Measurements from ENCODE around the gene VPS13D. TPM values are rescaled to one million over a fixed set of nuclear protein-coding genes. Genes with fewer than 3 reads are reported as not detected.

Gene VPS13D
- total and polyA plus RNA-seq, 2 experiments from 2014 or later: 9.7 to 35.7 TPM

GRCh38 chr1:12549460-12550349 lies 319.9 kb downstream of the VPS13D start:
- no peaks in the 10 kb centered on the region for H3K9me3 ChIP-seq (ENCODE audit: low read depth)
- DNase-seq (ENCODE audit: low read depth in 1 of 2, low spot score in 1 of 2): peak in 1 of 2 donors; percentile 80
- no peak overlapping the region for H3K27ac ChIP-seq
- no peaks in the 10 kb centered on the region for H3K36me3 ChIP-seq
- H3K4me3 ChIP-seq: no peak overlapping the region
- no peaks in the 10 kb centered on the region for H3K27me3 ChIP-seq
- TF ChIP-seq CTCF (IDR thresholded peaks at IDR 0.05; ENCODE audit: low read depth, low read length): no peak
- peaks cover 11% of the 10 kb centered on the region for H3K4me1 ChIP-seq (ENCODE audit: low read depth)

GRCh38 chr1:12551584-12551983 lies 321.8 kb downstream of the VPS13D start:
- DNase-seq (ENCODE audit: low read depth in 1 of 2, low spot score in 1 of 2): no peak
- no peak for TF ChIP-seq CTCF (IDR thresholded peaks at IDR 0.05; ENCODE audit: low read depth, low read length)
- Histone ChIP-seq H3K4me1 (ENCODE audit: low read depth) (peaks cover 11% of the 10 kb centered on the region), H3K9me3 (ENCODE audit: low read depth) (no peaks in the 10 kb centered on the region), H3K27me3 (no peaks in the 10 kb centered on the region), H3K4me3 (no peak overlapping the region), H3K36me3 (no peaks in the 10 kb centered on the region), H3K27ac (no peak overlapping the region)

- no peak for DNase-seq (ENCODE audit: low read depth in 1 of 2, low spot score in 1 of 2)
- TF ChIP-seq CTCF (IDR thresholded peaks at IDR 0.05; ENCODE audit: low read depth, low read length): no peak
- Histone ChIP-seq H3K27ac (peak overlapping the region; percentile 59), H3K4me3 (no peak overlapping the region), H3K4me1 (ENCODE audit: low read depth) (peaks cover 11% of the 10 kb centered on the region), H3K36me3 (no peaks in the 10 kb centered on the region), H3K9me3 (ENCODE audit: low read depth) (no peaks in the 10 kb centered on the region), H3K27me3 (no peaks in the 10 kb centered on the region)
Observed at GRCh38 chr1:12552111-12552888, 322.5 kb downstream of the VPS13D start.

- Histone ChIP-seq H3K4me1 (ENCODE audit: low read depth) (peaks cover 11% of the 10 kb centered on the region), H3K36me3 (no peaks in the 10 kb centered on the region), H3K4me3 (no peak overlapping the region), H3K9me3 (ENCODE audit: low read depth) (no peaks in the 10 kb centered on the region), H3K27ac (peak overlapping the region; percentile 59), H3K27me3 (no peaks in the 10 kb centered on the region)
- DNase-seq (ENCODE audit: low read depth in 1 of 2, low spot score in 1 of 2): peak in 1 of 2 donors; percentile 77
- TF ChIP-seq CTCF (IDR thresholded peaks at IDR 0.05; ENCODE audit: low read depth, low read length): no peak
Observed at GRCh38 chr1:12552951-12553921, 323.4 kb downstream of the VPS13D start.

GRCh38 chr1:12553963-12554362 lies 324.1 kb downstream of the VPS13D start:
- Histone ChIP-seq H3K27ac (no peak overlapping the region), H3K4me3 (no peak overlapping the region), H3K9me3 (ENCODE audit: low read depth) (no peaks in the 10 kb centered on the region), H3K36me3 (no peaks in the 10 kb centered on the region), H3K27me3 (no peaks in the 10 kb centered on the region), H3K4me1 (ENCODE audit: low read depth) (peaks cover 11% of the 10 kb centered on the region)
- no peak for TF ChIP-seq CTCF (IDR thresholded peaks at IDR 0.05; ENCODE audit: low read depth, low read length)
- DNase-seq (ENCODE audit: low read depth in 1 of 2, low spot score in 1 of 2): no peak
